ENCODE results near the gene TOP3B. TPM values are rescaled to one million over a fixed set of nuclear protein-coding genes. Genes with fewer than 3 reads are reported as not detected.

TOP3B gene
- total and polyA plus RNA-seq, 9 of the 15 experiments (the other 6 are each of a cell fraction or from before 2014, with no cell fraction given): 3.0 to 188 (median 112) TPM

DNA sequence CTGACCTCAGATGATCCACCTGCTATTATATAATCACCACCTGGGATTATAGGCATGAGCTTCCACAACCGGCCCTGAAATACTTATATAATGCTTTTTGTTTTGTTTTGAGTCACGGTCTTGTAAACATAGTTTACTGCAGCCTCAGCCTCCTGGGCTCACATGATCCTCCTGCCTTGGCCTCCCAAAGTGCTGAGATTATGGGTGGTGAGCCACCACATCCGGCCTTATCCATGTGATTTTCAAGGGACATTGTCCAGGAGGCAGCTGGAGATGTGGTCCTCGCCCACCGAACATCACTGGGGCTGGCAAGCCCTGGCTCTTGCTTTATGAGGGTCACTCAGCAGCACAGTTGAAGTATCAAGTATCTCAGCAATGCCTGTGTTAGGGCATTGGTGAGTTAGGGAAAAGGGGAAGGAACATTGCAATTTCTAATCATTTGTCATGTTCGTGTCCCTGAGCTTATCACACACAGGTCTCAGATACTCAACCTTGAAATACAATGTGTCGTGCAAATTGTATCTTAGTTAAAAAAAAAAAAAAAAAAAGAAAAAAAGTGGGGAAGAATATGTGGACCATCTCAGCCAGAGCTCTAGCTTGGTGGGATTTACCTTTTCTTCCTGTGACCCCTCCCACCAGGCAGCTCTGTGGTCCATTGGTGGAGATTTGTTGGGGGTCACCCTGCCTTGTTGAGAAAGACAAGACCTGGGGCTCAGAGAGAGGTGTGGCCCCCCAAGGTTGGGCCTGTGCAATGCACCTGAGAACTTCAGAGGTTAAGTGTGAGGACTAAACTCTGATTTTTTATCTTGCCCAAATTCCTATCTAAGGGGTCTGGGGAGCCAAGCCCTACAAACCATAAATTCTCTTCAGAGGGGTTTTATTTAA is 74.7 kb downstream of the TOP3B start (continued):
- TF ChIP-seq, protein P1, sequence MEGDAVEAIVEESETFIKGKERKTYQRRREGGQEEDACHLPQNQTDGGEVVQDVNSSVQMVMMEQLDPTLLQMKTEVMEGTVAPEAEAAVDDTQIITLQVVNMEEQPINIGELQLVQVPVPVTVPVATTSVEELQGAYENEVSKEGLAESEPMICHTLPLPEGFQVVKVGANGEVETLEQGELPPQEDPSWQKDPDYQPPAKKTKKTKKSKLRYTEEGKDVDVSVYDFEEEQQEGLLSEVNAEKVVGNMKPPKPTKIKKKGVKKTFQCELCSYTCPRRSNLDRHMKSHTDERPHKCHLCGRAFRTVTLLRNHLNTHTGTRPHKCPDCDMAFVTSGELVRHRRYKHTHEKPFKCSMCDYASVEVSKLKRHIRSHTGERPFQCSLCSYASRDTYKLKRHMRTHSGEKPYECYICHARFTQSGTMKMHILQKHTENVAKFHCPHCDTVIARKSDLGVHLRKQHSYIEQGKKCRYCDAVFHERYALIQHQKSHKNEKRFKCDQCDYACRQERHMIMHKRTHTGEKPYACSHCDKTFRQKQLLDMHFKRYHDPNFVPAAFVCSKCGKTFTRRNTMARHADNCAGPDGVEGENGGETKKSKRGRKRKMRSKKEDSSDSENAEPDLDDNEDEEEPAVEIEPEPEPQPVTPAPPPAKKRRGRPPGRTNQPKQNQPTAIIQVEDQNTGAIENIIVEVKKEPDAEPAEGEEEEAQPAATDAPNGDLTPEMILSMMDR (IDR thresholded peaks at IDR 0.05 in 2 of 3, conservative IDR thresholded peaks at IDR 0.05 in 1 of 3; ENCODE audit: insufficient read depth in 2 of 3, low read depth in 1 of 3, low read length in 3 of 3): 0 out of 6 replicates have a peak, but pooled peaks of 1 of the 3 experiments have one; percentile 8
- TF ChIP-seq NELFE (IDR thresholded peaks at IDR 0.05; ENCODE audit: insufficient read depth, insufficient read length) (no peak), THRB (CRISPR knock-in tag; conservative IDR thresholded peaks at IDR 0.05) (0 out of 2 replicates have a peak, but pooled peaks have one; percentile 14)
- TF ChIP-seq, protein P2, sequence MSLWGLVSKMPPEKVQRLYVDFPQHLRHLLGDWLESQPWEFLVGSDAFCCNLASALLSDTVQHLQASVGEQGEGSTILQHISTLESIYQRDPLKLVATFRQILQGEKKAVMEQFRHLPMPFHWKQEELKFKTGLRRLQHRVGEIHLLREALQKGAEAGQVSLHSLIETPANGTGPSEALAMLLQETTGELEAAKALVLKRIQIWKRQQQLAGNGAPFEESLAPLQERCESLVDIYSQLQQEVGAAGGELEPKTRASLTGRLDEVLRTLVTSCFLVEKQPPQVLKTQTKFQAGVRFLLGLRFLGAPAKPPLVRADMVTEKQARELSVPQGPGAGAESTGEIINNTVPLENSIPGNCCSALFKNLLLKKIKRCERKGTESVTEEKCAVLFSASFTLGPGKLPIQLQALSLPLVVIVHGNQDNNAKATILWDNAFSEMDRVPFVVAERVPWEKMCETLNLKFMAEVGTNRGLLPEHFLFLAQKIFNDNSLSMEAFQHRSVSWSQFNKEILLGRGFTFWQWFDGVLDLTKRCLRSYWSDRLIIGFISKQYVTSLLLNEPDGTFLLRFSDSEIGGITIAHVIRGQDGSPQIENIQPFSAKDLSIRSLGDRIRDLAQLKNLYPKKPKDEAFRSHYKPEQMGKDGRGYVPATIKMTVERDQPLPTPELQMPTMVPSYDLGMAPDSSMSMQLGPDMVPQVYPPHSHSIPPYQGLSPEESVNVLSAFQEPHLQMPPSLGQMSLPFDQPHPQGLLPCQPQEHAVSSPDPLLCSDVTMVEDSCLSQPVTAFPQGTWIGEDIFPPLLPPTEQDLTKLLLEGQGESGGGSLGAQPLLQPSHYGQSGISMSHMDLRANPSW (CRISPR knock-in tag; IDR thresholded peaks at IDR 0.05): peak; percentile 83; the same call in 1 of the 2 replicates
- TF ChIP-seq, protein P3, sequence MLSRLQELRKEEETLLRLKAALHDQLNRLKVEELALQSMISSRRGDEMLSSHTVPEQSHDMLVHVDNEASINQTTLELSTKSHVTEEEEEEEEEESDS (CRISPR knock-in tag; IDR thresholded peaks at IDR 0.05): no peak
- TF ChIP-seq, protein P4, sequence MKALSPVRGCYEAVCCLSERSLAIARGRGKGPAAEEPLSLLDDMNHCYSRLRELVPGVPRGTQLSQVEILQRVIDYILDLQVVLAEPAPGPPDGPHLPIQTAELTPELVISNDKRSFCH (CRISPR knock-in tag; IDR thresholded peaks at IDR 0.05): no peak
- TF ChIP-seq, protein P4 (tag; IDR thresholded peaks at IDR 0.05): peak; percentile 49; the same call in 1 of the 2 replicates
- TF ChIP-seq, protein P5, sequence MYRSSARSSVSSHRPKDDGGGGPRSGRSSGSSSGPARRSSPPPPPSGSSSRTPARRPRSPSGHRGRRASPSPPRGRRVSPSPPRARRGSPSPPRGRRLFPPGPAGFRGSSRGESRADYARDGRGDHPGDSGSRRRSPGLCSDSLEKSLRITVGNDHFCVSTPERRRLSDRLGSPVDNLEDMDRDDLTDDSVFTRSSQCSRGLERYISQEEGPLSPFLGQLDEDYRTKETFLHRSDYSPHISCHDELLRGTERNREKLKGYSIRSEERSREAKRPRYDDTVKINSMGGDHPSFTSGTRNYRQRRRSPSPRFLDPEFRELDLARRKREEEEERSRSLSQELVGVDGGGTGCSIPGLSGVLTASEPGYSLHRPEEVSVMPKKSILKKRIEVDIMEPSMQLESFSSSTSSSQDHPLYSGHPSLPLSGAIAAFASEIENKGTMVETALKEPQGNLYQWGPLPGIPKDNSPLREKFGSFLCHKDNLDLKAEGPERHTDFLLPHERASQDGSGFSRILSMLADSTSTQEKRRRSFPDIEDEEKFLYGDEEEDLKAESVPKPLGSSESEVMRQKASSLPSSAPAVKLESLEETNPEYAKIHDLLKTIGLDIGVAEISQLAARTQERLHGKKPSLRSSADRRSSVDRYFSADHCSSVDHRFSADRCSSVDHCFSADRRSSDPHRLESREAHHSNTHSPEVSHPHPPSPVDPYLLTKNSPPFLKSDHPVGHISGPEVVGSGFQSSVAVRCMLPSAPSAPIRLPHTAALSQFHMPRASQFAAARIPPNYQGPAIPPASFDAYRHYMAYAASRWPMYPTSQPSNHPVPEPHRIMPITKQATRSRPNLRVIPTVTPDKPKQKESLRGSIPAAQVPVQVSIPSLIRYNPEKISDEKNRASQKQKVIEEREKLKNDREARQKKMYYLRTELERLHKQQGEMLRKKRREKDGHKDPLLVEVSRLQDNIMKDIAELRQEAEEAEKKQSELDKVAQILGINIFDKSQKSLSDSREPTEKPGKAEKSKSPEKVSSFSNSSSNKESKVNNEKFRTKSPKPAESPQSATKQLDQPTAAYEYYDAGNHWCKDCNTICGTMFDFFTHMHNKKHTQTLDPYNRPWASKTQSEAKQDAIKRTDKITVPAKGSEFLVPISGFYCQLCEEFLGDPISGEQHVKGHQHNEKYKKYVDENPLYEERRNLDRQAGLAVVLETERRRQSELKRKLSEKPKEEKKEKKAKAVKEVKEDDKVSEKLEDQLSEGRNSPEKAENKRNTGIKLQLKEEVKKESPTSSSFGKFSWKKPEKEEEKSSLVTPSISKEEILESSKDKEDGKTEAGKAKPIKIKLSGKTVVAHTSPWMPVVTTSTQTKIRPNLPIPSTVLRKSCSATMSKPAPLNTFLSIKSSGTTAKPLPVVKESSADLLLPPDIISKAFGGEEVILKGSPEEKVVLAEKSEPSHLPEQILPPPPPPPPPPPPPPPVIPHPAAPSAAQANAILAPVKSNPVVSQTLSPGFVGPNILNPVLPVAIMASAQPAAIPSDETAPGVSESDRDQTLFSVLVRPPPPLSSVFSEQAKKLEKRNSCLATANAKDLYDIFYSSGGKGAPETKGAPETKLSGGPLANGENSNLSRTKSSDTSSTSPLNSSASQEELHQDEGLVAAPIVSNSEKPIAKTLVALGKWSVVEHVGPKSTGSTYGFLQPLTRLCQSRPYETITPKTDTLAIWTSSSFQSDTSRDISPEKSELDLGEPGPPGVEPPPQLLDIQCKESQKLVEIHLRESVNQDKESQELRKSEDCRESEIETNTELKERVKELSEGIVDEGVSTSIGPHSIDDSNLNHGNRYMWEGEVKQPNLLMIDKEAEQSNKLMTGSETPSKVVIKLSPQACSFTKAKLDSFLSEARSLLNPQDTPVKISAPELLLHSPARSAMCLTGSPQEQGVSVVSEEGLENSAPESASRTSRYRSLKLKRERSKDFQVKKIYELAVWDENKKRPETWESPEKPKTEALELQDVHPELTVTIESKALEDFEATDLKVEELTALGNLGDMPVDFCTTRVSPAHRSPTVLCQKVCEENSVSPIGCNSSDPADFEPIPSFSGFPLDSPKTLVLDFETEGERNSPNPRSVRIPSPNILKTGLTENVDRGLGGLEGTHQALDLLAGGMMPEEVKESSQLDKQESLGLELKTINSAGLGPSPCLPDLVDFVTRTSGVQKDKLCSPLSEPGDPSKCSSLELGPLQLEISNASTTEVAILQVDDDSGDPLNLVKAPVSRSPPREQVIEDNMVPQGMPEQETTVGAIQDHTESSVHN (IDR thresholded peaks at IDR 0.05; ENCODE audit: borderline replicate concordance in 1 of 2, low read depth in 1 of 2): no peak
